ENCODE measurements around the gene HEATR5B.

Gene HEATR5B

DNA sequence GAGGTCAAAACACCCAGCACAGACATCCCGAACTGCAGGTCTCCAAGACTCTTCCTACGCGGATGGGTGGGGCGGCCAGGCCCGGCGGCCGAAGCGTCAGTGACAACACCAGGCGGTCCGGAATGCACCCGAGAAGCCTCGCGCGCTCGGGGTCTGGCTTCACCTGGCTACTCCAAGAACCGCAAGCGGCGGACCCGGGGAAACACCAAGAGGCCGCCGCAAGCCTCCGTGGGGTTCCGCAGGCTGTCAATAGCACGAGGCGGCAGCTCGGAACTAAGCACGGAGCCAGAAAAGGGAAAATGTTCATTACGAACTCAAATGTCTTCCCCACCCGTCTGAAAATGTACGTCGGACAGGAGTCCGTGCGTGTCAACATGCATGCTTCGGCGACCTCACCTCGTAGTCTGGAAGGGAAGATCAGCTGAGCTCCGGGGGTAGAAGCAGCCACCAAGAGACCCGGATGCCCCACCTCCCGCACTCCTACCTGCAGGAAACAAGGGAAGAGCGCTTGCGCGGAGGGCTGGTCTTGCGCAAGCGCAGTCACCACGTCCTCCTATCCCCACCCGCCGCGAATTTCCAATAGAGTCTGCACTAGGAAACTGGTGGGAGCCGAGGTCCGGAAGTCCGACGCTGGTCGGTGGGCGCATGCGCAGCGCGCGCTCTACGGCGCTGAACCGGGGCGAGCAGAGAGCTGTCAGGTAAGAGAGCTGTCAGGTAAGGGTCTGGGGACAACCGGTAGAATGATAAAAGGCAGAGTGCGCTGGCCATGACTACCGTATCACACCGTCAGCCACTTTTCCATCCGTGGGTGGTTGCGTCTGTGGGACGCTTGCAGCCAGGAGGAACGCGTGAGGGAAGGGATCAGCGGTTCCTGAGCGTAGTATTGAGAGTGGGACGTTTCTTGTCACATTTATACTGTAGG, at the start of gene HEATR5B, which contains the start of gene GPATCH11:
HEATR5B (minus strand) TSS at position 500 of the 922 bp plus-strand sequence. CDS start 958 bp downstream, outside the sequence.
GPATCH11 (plus strand) TSS at position 646 of the 922 bp plus-strand sequence. CDS start 3,864 bp downstream, outside the sequence.
- DNase-seq, result peak; percentile 94

DNA sequence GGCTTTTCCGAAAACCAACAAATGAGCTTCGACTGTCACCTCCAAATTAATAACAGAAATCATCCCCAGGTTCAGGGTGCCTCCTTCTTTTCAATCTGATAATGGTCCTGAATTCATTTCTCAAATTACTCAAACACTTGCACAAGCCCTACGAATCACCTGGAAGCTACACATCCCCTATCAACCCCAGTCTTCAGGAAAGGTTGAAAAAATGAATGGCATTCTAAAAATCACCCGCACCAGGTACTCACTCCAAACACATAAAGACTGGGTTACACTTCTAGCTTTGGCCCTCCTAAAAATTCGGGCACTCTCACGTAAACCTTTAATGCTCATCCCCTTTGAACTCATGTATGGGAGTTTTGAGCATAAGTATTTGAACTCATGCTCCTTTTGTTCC, 48.7 kb upstream of the HEATR5B start:
- no peak for DNase-seq

DNA sequence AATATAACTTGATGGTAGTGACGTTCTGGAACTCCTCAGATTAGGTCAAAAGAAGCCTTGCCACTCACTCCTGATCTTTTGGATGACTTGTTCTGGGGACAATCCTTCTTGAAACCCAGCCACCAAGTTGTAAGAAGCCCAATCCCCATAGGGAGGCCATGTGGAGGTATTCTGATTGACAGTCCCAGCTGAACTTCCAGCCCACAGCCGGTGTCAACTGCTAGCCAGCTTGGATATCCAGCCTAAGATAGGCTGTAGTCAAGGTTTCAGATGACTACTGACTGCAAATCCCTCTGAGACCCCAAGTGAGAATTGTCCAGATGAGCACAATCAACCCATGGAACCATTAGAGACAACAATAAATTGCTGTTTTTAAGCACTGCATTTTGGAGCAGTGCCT, 41.2 kb upstream of the HEATR5B start:
- DNase-seq, result no peak

GRCh38 chr2:37119157-37119556, 35.0 kb upstream of the HEATR5B start:
- no peak for DNase-seq

GRCh38 chr2:37117566-37117965, 33.4 kb upstream of the HEATR5B start:
- DNase-seq, result no peak

DNA sequence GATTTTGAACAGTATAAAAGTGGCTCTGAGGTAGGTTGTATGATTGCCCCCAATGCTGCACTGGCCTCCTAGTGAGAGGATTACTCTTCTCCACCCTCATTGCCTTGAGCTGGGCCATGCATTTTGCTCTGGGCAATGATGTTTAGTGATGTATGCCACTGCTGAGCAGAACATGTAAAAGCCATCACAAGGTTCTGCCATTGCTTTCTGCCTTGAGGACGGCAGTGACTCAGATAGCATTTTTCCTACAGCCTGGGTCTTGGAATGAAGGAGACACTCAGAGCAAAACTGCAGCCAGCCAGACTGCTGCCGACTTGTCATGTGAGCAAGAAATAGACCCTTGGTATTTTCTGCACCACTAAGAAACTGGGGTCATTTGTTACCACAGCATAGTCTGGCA, 27.8 kb upstream of the HEATR5B start:
- no peak for DNase-seq

DNA sequence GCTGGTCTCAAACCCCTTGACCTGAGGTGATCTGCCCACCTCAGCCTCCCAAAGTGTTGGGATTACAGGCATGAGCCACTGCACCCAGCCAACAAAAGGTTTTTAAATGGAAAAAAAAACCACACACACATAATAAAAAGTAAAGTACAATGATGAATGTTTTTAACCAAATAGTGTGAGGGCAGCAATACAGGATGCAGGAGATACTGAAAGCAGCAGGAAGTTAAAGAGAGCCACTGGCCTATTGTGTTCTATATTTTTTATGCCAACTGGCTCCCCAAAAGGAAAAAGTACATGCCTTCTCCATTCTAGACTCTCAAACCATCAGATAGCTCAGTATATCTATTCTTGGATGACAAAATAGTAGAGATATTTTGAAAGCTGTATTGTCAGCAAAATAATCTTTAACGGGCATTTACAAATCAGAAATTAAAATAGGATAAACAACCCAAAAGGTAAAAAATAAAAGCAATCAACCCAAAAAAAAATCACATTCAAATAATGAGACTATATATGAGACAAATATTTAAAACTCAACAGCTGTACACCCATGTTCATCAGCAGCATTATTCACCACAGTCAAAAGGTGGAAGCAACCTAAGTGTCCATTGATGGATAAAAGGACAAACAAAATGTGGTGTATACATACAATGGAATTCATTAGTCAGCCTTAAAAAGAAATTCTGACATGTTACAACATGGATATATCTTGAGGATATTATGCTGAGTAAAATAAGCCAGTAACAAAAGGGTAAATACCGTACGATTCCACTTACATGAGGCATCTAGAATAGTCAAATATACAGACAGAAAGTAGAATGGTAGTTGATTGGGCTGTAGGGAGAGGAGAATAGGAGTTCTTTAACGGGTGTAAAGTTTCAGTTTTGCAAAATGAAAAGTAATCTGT, 26.4 kb upstream of the HEATR5B start:
- no peak for DNase-seq

DNA sequence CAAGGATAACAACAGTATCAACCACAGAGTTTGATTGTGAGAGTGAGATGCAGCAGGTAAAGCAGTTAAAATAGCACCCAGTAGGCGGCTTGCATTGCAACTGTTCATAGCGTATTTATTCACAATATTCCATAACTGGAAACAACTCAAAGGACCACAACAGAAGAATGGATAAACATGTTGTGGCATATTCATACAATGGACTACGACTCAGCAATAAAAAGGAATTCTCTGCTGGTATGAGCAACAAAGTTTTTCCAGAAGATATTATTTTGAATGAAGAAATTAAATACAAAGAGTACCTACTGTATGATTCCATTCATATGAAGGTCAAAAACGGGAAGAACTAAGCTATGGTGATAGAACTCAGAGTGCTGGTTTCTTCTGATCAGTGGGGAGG, 25.4 kb upstream of the HEATR5B start:
- no peak for DNase-seq

- DNase-seq, result no peak
Measured at GRCh38 chr2:37105150-37105549, 21.0 kb upstream of the HEATR5B start.

- no peak for DNase-seq
Measured at GRCh38 chr2:37104178-37104577, 20.0 kb upstream of the HEATR5B start.

GRCh38 chr2:37102588-37102987, 18.4 kb upstream of the HEATR5B start:
- DNase-seq, result no peak

- DNase-seq, result no peak
Measured at GRCh38 chr2:37100054-37100453, 15.9 kb upstream of the HEATR5B start.

DNA sequence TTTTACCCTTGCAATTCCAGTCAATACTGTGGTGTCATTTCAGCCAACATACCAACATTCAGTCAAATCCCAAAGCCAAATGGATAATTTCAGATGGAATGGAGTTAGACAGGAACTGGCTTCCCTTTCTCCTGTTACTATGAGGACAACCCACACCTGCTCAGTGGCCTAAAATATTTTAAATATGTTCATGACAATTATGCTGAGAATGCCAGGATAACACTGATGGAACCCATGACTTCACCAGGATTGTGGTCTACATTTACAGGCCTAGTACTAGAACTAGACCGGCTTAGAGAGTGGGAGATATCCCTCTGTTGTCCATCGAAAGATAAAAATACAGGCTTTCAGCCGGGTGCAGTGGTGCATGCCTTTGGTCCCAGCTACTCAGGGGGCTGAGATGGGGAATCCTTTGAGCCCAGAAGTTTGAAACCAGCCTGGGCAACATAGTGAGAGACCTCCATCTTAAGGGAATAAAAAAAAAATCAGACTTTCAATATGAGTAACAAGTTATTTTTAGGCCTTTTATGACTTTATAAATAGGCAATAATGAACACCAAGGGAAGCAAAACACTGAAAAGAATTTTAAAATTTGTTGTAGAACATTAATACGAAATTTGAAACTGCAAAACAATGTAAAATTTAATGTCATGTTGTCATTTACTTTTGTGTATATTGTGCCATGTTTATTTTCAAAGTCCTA, 14.4 kb upstream of the HEATR5B start:
- DNase-seq, result no peak

- DNase-seq, result no peak
Measured at GRCh38 chr2:37096568-37096967, 12.4 kb upstream of the HEATR5B start.

GRCh38 chr2:37091873-37092272, 7.7 kb upstream of the HEATR5B start:
- no peak for DNase-seq

- no peak for DNase-seq
Measured at GRCh38 chr2:37090019-37090477, 5.9 kb upstream of the HEATR5B start.

- DNase-seq, result peak; percentile 14
Measured at GRCh38 chr2:37085731-37086147, 1.6 kb upstream of the HEATR5B start.

DNA sequence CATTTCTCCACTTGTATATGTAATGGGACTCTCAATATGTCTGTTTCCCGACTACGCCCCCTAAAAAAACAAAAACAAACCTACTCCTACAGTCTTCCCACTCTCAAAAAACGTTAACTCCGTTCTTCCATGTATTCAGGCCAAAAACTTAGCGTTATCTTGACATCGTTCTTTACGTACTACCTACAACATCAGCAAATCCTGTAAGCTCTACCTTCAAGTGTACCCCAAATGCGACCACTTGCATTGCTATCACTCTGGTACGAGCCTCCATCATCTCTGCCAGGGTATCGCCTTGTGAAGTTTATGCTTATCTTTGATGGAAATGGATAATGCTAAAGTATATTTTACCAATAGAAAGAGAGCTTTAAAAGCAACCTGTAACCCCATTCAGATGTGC, 625 bp upstream of the HEATR5B start:
- DNase-seq, result no peak

DNA sequence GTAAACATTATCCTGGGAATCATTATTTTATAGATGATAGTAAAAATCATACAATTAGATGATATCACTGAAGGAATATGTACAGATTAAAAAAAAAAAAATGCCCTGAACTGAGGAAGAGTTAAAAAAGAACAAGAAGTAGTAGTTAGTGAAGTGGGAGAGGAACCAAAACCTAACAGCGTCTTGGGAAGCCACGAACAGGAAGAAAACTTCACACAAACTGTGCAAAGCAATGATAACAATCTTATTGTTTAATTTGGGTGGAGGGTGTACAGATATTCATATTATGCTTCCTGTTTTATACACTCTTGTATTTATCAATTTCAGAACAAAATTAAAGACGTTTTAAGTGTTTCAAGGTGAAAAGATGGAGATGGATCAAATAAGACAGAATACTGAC, 3.5 kb downstream of the HEATR5B start:
- DNase-seq, result no peak

DNA sequence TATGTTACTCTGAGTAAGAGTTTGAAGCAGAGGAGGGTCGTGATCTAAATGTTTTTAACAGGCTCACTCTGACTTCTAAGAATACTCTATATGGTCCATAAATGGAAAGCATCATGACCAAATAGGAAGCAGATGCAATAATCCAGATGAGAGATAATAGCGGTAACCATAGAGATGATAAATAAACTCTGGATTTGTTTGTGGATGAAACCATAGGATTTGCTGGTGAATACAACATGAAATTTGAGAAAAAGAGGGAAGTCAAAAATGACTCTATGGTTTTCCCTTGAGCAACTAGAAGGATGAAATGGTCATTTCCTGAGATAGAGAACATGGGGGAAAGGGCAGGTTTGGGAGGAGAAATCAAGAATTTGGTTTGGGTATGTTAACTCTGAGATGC, 3.9 kb downstream of the HEATR5B start:
- DNase-seq, result no peak

- no peak for DNase-seq
Measured at GRCh38 chr2:37070931-37071330, 13.2 kb downstream of the HEATR5B start.

- DNase-seq, result no peak
Measured at GRCh38 chr2:37068686-37069085, 15.5 kb downstream of the HEATR5B start.

DNA sequence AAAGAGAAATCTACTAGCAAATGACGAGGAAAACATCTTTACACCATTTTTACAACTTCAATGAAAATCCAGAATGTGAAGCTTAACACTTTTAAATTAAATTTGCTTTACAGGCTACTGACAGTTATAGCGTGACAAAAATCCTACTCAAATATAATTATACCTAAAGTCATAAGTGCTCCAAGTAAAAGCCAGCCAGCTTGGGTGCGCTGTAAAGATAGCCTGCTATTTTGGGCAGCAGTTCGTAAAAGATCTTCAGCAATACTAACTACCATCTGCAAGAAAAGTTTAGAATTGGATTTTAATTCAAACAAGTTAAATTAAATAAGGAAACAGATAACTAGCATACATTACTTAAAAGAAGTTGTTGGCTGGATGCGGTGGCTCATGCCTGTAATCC, 22.4 kb downstream of the HEATR5B start:
- no peak for DNase-seq

Data from activated CD4-positive, alpha-beta T cell treated with anti-CD3 and anti-CD28 coated beads for 48 hours (primary cell).